A549 (cell line): ENCODE results near the gene HAPLN2. TPM values are rescaled to one million over a fixed set of nuclear protein-coding genes. Genes with fewer than 3 reads are reported as not detected.
A peak's percentile ranks its signal among the peaks of the same experiment; 100 is the strongest.

Experiments used
- ATAC-seq, 2 experiments: fragments of 200-7000 bp in 1 of 2; fragments of >200 bp in 1 of 2; cut with Nextera tagmentation in 1 of 2; cut with Tn5 transposase in 1 of 2; 3 replicates each; pipeline versions ENCODE4 v1.8.0 to v1.9.1; 2018 to 2020; ENCODE audit warnings: mild to moderate bottlenecking in 1 of 2, moderate library complexity in 1 of 2
- CTCF ChIA-PET: fragments of 300-600 bp; sonication (Branson Sonifier 250); formaldehyde crosslinking; extraction: SDS; loops from one replicate; lab custom pipeline; 2021; ENCODE audit warnings: antibody characterized with exemption, inconsistent platforms; lab: Yijun Ruan, JAX
- POLR2A ChIA-PET: fragments of 350-600 bp; formaldehyde crosslinking; extraction: SDS; loops from one replicate; lab custom pipeline; 2021; ENCODE audit warnings: antibody characterized with exemption, inconsistent platforms; lab: Yijun Ruan, JAX
- DNase-seq, 2 experiments: peaks; one replicate each; pipeline versions ENCODE4 v3.0.0 to v3.0.0-alpha.2; 2011 to 2016; ENCODE audit warnings: low read depth in 1 of 2, low spot score in 1 of 2
- FAIRE-seq: peaks from 2 replicates; lab custom pipeline; 2011; peaks lifted over from hg19 to GRCh38; lab: Jason Lieb, UNC
- H3K27ac ChIP-seq, 2 experiments: fragments of >200 bp; sonication (Bioruptor Twin); formaldehyde crosslinking; 3 replicates each; pipeline ENCODE4 v1.5.1; 2016 to 2017
- H3K4me1 ChIP-seq: fragments of >200 bp; sonication (Bioruptor Twin); formaldehyde crosslinking; 3 replicates; pipeline ENCODE4 v1.6.1; 2016
- H3K4me2 ChIP-seq: fragments of >200 bp; sonication (Bioruptor Twin); formaldehyde crosslinking; 3 replicates; pipeline ENCODE4 v1.6.1; 2016
- H3K4me3 ChIP-seq: fragments of >200 bp; sonication (Bioruptor Twin); formaldehyde crosslinking; 3 replicates; pipeline ENCODE4 v1.5.1; 2016
- H3K9me3 ChIP-seq: fragments of >200 bp; sonication (Bioruptor Twin); formaldehyde crosslinking; 3 replicates; pipeline ENCODE4 v1.6.1; 2016
- ATOH8 ChIP-seq: fragments of 250-450 bp; sonication (Bioruptor Pico); IDR thresholded peaks from 2 replicates; pipeline ENCODE4 v1.5.0; 2020; ENCODE audit warnings: low read depth, mild to moderate bottlenecking, moderate library complexity
- BCL3 ChIP-seq: fragments of >200 bp; sonication (Bioruptor Twin); formaldehyde crosslinking; IDR thresholded peaks from 3 replicates; pipeline ENCODE4 v1.6.1; 2016
- BHLHE40 ChIP-seq: IDR thresholded peaks from 2 replicates; pipeline ENCODE4 v1.6.1; 2012; ENCODE audit warnings: low read depth, low read length, inconsistent platforms
- CBX8 ChIP-seq: fragments of 200-600 bp; sonication (generic); IDR thresholded peaks from 2 replicates; pipeline ENCODE4 v1.6.1; 2016
- CEBPB ChIP-seq, 2 experiments: fragments of >200 bp in 1 of 2; sonication (Bioruptor Twin) in 1 of 2; formaldehyde crosslinking in 1 of 2; IDR thresholded peaks; 2 replicates each; pipeline ENCODE4 v1.6.1; 2012 to 2016
- ELK1 ChIP-seq: fragments of 150-350 bp; IDR thresholded peaks from 2 replicates; pipeline ENCODE4 v1.6.1; 2014; ENCODE audit warnings: low read depth, mild to moderate bottlenecking, low read length
- FOSB ChIP-seq: fragments of 250-450 bp; sonication (Bioruptor Pico); IDR thresholded peaks from 2 replicates; pipeline ENCODE4 v1.5.0; 2020; ENCODE audit warnings: mild to moderate bottlenecking, moderate library complexity
- FOXS1 ChIP-seq: fragments of 250-450 bp; sonication (Bioruptor Pico); IDR thresholded peaks from 2 replicates; pipeline ENCODE4 v1.5.0; 2020; ENCODE audit warnings: mild to moderate bottlenecking, moderate library complexity
- GATA3 ChIP-seq: IDR thresholded peaks from 2 replicates; pipeline ENCODE4 v1.6.1; 2012; ENCODE audit warnings: borderline replicate concordance
- HES2 ChIP-seq: fragments of >200 bp; sonication (Bioruptor Twin); formaldehyde crosslinking; IDR thresholded peaks from 2 replicates; pipeline ENCODE4 v1.6.1; 2016
- HMGXB4 ChIP-seq: fragments of 250-450 bp; sonication (Bioruptor Pico); IDR thresholded peaks from 2 replicates; pipeline ENCODE4 v1.5.0; 2021; ENCODE audit warnings: mild to moderate bottlenecking, moderate library complexity, borderline replicate concordance
- HOXB5 ChIP-seq: fragments of 250-450 bp; sonication (Bioruptor Pico); IDR thresholded peaks from 2 replicates; pipeline ENCODE4 v1.5.0; 2020; ENCODE audit warnings: mild to moderate bottlenecking, moderate library complexity
- KDM1A ChIP-seq: fragments of 200-600 bp; sonication (generic); IDR thresholded peaks from 2 replicates; pipeline ENCODE4 v1.6.1; 2016; ENCODE audit warnings: low read depth, mild to moderate bottlenecking
- MAFK ChIP-seq: fragments of 450-650 bp; IDR thresholded peaks from 2 replicates; pipeline ENCODE4 v1.6.1; 2014; ENCODE audit not compliant: partially characterized antibody
- MAX ChIP-seq: IDR thresholded peaks from 2 replicates; pipeline ENCODE4 v1.6.1; 2012
- MYC ChIP-seq: IDR thresholded peaks from 2 replicates; pipeline ENCODE4 v1.6.1; 2012; ENCODE audit warnings: mild to moderate bottlenecking, inconsistent platforms, low read length, improper control_type of control experiment, borderline replicate concordance
- PBX3 ChIP-seq: IDR thresholded peaks from 2 replicates; pipeline ENCODE4 v1.6.1; 2012
- POLR2A ChIP-seq: IDR thresholded peaks from 2 replicates; pipeline ENCODE4 v1.6.1; 2012; ENCODE audit warnings: mild to moderate bottlenecking, low read length
- POLR2AphosphoS2 ChIP-seq: conservative IDR thresholded peaks from 2 replicates; pipeline ENCODE4 v1.6.1; 2012; ENCODE audit warnings: low read length, improper control_type of control experiment, inconsistent platforms
- REST ChIP-seq: fragments of 200-600 bp; sonication (generic); IDR thresholded peaks from 2 replicates; pipeline ENCODE4 v1.6.1; 2016; ENCODE audit warnings: antibody characterized with exemption, mild to moderate bottlenecking, moderate library complexity
- SREBF2 ChIP-seq: fragments of 450-650 bp; IDR thresholded peaks from 2 replicates; pipeline ENCODE4 v1.6.1; 2014; ENCODE audit warnings: mild to moderate bottlenecking, moderate library complexity
- TP53 ChIP-seq: fragments of 250-450 bp; sonication (Bioruptor Pico); IDR thresholded peaks from 2 replicates; pipeline ENCODE4 v1.5.0; 2021; ENCODE audit warnings: mild to moderate bottlenecking, moderate library complexity
- ZC3H11A ChIP-seq: fragments of 450-650 bp; IDR thresholded peaks from 2 replicates; pipeline ENCODE4 v1.6.1; 2014; ENCODE audit warnings: antibody characterized with exemption, mild to moderate bottlenecking
- ZSCAN20 ChIP-seq: fragments of 250-450 bp; sonication (Bioruptor Pico); IDR thresholded peaks from 2 replicates; pipeline ENCODE4 v1.8.0; 2022; ENCODE audit warnings: mild to moderate bottlenecking, moderate library complexity
- WGBS: methylation state at CpG from one replicate; pipeline ENCODE4 v1.1.6; 2017; ENCODE audit errors: missing lambda C conversion rate; 5-methylcytosine and 5-hydroxymethylcytosine counted together
- polyA plus RNA-seq, 4 experiments: library from polyadenylated mRNA; depleted of rRNA in 3 of 4; stranded (reverse); fragments of >200 nt; fragmentation: RNase III in 1 of 4; extraction: RNeasy Plus Mini Kit Qiagen cat#74134 plus additional on column Dnase treatment in 1 of 4; gene quantifications; 2 replicates in 3 of 4; 3 replicates in 1 of 4; pipeline ENCODE4 v1.2.3, GENCODE V29; 2011 to 2017

HAPLN2 gene
- polyA plus RNA-seq, 2 of the 4 experiments (the other 2 are of a cell fraction) = 0.10 to 0.23 TPM

GRCh38 chr1:156601122-156601830 is 17.9 kb upstream of the HAPLN2 start, which contains the start of gene GPATCH4 (continued):
- TF ChIP-seq ELK1 (no peak), POLR2A (peak; percentile 87), ZC3H11A (no peak), KDM1A (no peak), SREBF2 (no peak), PBX3 (0 out of 2 replicates have a peak, but pooled peaks have one; percentile 59), GATA3 (no peak; the same call in 1 of the 2 replicates), FOSB (0 out of 2 replicates have a peak, but pooled peaks have one; percentile 25)

- ATAC-seq (peak in 1 of 2 experiments; percentile 15; a peak in 3 of 6 replicates), FAIRE-seq (no peak), DNase-seq (no peak)
- WGBS = 77% methylated on average over 12 of the region's 12 CpGs
- Histone ChIP-seq H3K9me3 (no peaks in the 10 kb centered on the region), H3K4me3 (peak overlapping the region; percentile 77), H3K4me2 (peak overlapping the region; percentile 80), H3K4me1 (peaks cover 19% of the 10 kb centered on the region), H3K27ac (peak overlapping the region; percentile 86 to 94)
- POLR2A ChIA-PET = interaction anchor here (0.9 to 2.3 kb wide), 3 partner anchors 10 to 145 kb away, joined by 3 to 16 read pairs (median 10); partner anchors contain the start of genes MEF2D and NAXE
- TF ChIP-seq CBX8 = no peak
- TF ChIP-seq BHLHE40 = no peak
- no peak for TF ChIP-seq FOSB
- no peak for TF ChIP-seq TP53 (CRISPR knock-in tag)
- no peak for TF ChIP-seq CEBPB (IDR thresholded peaks at IDR 0.05)
- no peak for TF ChIP-seq FOXS1 (CRISPR knock-in tag)
- TF ChIP-seq HES2 = no peak
- no peak for TF ChIP-seq BCL3
- TF ChIP-seq PBX3 = no peak
- no peak for TF ChIP-seq MAFK
- no peak for TF ChIP-seq POLR2AphosphoS2
- TF ChIP-seq HOXB5 (CRISPR knock-in tag) = no peak
- TF ChIP-seq MAX = no peak
- no peak for TF ChIP-seq ZSCAN20 (CRISPR knock-in tag)
- no peak for TF ChIP-seq REST
- no peak for TF ChIP-seq HMGXB4
- no peak for TF ChIP-seq MYC
- no peak for TF ChIP-seq ATOH8 (CRISPR knock-in tag)
- CTCF ChIA-PET = interaction anchor here (0.7 to 5.1 kb wide), 4 partner anchors 16 to 218 kb away, joined by 3 to 23 read pairs (median 7); no protein-coding TSS in a partner anchor
These were observed 17.3 kb upstream of the HAPLN2 start for GRCh38 chr1:156601892-156602291.
